Endothelial cell of umbilical vein (primary cell): ENCODE results near the gene GP9. TPM values are rescaled to one million over a fixed set of nuclear protein-coding genes. Genes with fewer than 3 reads are reported as not detected.

ENCODE experiments used
- BruUV-seq: library from RNA; stranded (reverse); fragments of 400-500 nt; replicated peaks from 2 replicates; lab custom pipeline; 2021; lab: Mats Ljungman, UMichigan
- CTCF ChIA-PET: fragments of 300-600, 350-600 bp; sonication (Branson Sonifier 250); formaldehyde crosslinking; loops from one replicate; lab custom pipeline; 2021; ENCODE audit warnings: antibody characterized with exemption, inconsistent platforms; lab: Charles Lee
- POLR2A ChIA-PET: fragments of 300-600, 350-600 bp; sonication (Branson Sonifier 250); formaldehyde crosslinking; loops from one replicate; lab custom pipeline; 2021; ENCODE audit warnings: antibody characterized with exemption, inconsistent platforms; lab: Charles Lee
- DNase-seq: peaks from one replicate; pipeline ENCODE4 v3.0.0-alpha.2; 2011; ENCODE audit warnings: low read depth, low spot score
- FAIRE-seq: peaks from 2 replicates; lab custom pipeline; 2011; peaks lifted over from hg19 to GRCh38; lab: Jason Lieb, UNC
- H2AFZ ChIP-seq: 2 replicates; pipeline ENCODE4 v1.6.0; 2012; ENCODE audit warnings: low read depth, low read length, control low read depth, inconsistent platforms
- H3K27ac ChIP-seq: 2 replicates; pipeline ENCODE4 v1.5.1; 2011; ENCODE audit warnings: low read depth, mild to moderate bottlenecking, control low read depth, low read length, moderate library complexity; ENCODE audit not compliant: insufficient read depth
- H3K27me3 ChIP-seq, 2 experiments: 2 replicates each; pipeline versions ENCODE4 v1.6.0 to v1.6.1; 2011; ENCODE audit warnings: low read length in 2 of 2, mixed read lengths in 1 of 2; ENCODE audit not compliant: control insufficient read depth in 2 of 2, insufficient read depth in 2 of 2
- H3K36me3 ChIP-seq, 2 experiments: 2 replicates in 1 of 2; 3 replicates in 1 of 2; pipeline ENCODE4 v1.5.1; 2011; ENCODE audit warnings: low read length in 2 of 2, mild to moderate bottlenecking in 1 of 2, moderate library complexity in 1 of 2; ENCODE audit not compliant: control insufficient read depth in 2 of 2, insufficient read depth in 2 of 2; ENCODE audit errors: extremely low read depth in 1 of 2
- H3K4me1 ChIP-seq: 3 replicates; pipeline ENCODE4 v1.5.1; 2011; ENCODE audit warnings: mild to moderate bottlenecking, low read length; ENCODE audit not compliant: control insufficient read depth, insufficient read depth; ENCODE audit errors: extremely low read depth
- H3K4me2 ChIP-seq: 2 replicates; pipeline ENCODE4 v1.6.1; 2011; ENCODE audit warnings: low read length, control low read depth, mixed read lengths; ENCODE audit not compliant: insufficient read depth
- H3K4me3 ChIP-seq, 3 experiments: fragments of 200-600 bp in 1 of 3; sonication (generic), shearing (Covaris generic) in 1 of 3; replicated peaks in 1 of 3; 2 replicates each; pipeline ENCODE4 v1.5.1; 2011 to 2016; ENCODE audit warnings: control low read depth in 3 of 3, low read length in 3 of 3, mild to moderate bottlenecking in 2 of 3, inconsistent platforms in 1 of 3, low read depth in 1 of 3, moderate library complexity in 1 of 3; ENCODE audit not compliant: insufficient read depth in 1 of 3
- H3K79me2 ChIP-seq: 2 replicates; pipeline ENCODE4 v1.6.0; 2012; ENCODE audit warnings: low read length, inconsistent platforms; ENCODE audit not compliant: control insufficient read depth, insufficient read depth
- H3K9ac ChIP-seq: replicated peaks from 2 replicates; pipeline ENCODE3; 2011; ENCODE audit warnings: low read length, control low read depth; ENCODE audit not compliant: insufficient read depth; ENCODE audit errors: extremely low read depth
- H3K9me1 ChIP-seq: replicated peaks from 3 replicates; pipeline ENCODE4 v1.6.0; 2011; ENCODE audit warnings: mild to moderate bottlenecking, low read length; ENCODE audit not compliant: control insufficient read depth, insufficient read depth; ENCODE audit errors: extremely low read depth
- H3K9me3 ChIP-seq: replicated peaks from 2 replicates; pipeline ENCODE4 v1.5.1; 2012; ENCODE audit warnings: low read length, inconsistent platforms; ENCODE audit not compliant: control insufficient read depth, insufficient read depth
- H4K20me1 ChIP-seq: replicated peaks from 2 replicates; pipeline ENCODE3; 2011; ENCODE audit warnings: mild to moderate bottlenecking, low read length; ENCODE audit not compliant: control insufficient read depth, insufficient read depth; ENCODE audit errors: extremely low read depth
- EZH2 ChIP-seq: IDR thresholded peaks from 2 replicates; pipeline ENCODE4 v1.6.1; 2012; ENCODE audit warnings: borderline replicate concordance, low read depth, mild to moderate bottlenecking, moderate library complexity, low read length, inconsistent platforms; ENCODE audit not compliant: severe bottlenecking
- FOS ChIP-seq: IDR thresholded peaks from 2 replicates; pipeline ENCODE4 v1.6.1; 2011; ENCODE audit warnings: mild to moderate bottlenecking, low read length, moderate library complexity, borderline replicate concordance; ENCODE audit not compliant: insufficient read depth
- GATA2 ChIP-seq: IDR thresholded peaks from 2 replicates; pipeline ENCODE4 v1.7.0; 2011; ENCODE audit warnings: low read depth, mild to moderate bottlenecking, moderate library complexity, mixed read lengths, low read length; ENCODE audit not compliant: insufficient read length, insufficient read depth
- JUN ChIP-seq: IDR thresholded peaks from 2 replicates; pipeline ENCODE4 v1.6.1; 2011; ENCODE audit warnings: borderline replicate concordance, low read depth; ENCODE audit not compliant: insufficient read length, insufficient read depth
- MYC ChIP-seq: IDR thresholded peaks from one replicate; pipeline ENCODE4 v1.6.1; 2011; ENCODE audit warnings: mild to moderate bottlenecking, low read depth, low read length
- POLR2A ChIP-seq: IDR thresholded peaks from 2 replicates; pipeline ENCODE4 v1.6.1; 2012; ENCODE audit warnings: low read depth, mild to moderate bottlenecking, control low read depth, low read length
- POLR2AphosphoS5 ChIP-seq: IDR thresholded peaks from 2 replicates; pipeline ENCODE4 v1.6.1; 2012; ENCODE audit warnings: low read depth, mild to moderate bottlenecking, control low read depth, low read length, moderate library complexity; ENCODE audit not compliant: insufficient read depth
- dilution Hi-C: fragments of 300-500 bp; cut with MboI; formaldehyde crosslinking; loops from one replicate; pipeline ENCODE4 v1.15.0; 2019; ENCODE audit warnings: low sequenced_read_pairs; ENCODE audit not compliant: extremely low pct_ligation_motif_present
- intact Hi-C: fragments of 100-400 bp; cut with micrococcal nuclease; formaldehyde crosslinking; loops from one replicate; pipeline ENCODE4 v1.10.0; 2022
- polyA plus RNA-seq, 4 experiments: library from polyadenylated mRNA; depleted of rRNA in 3 of 4; stranded (reverse) in 3 of 4; unstranded in 1 of 4; fragments of >200 nt; gene quantifications; 2 replicates each; pipeline versions ENCODE4 v1.2.1 to v1.2.3, GENCODE V29; 2011 to 2012; ENCODE audit warnings: missing spikeins in 1 of 4
- total RNA-seq: library from RNA; stranded (reverse); gene quantifications from 2 replicates; pipeline ENCODE4 v1.2.3, GENCODE V29; 2021
- TF ChIP-seq, protein P1 (sequence below): IDR thresholded peaks from 2 replicates; pipeline ENCODE4 v1.6.1; 2011; ENCODE audit not compliant: insufficient read depth, insufficient read length
- TF ChIP-seq, protein P2 (sequence below), 2 donors: IDR thresholded peaks; 1 replicate in 1 of 2; 2 replicates in 1 of 2; pipeline ENCODE4 v1.5.1; 2011; ENCODE audit warnings: low read length in 2 of 2, mild to moderate bottlenecking in 2 of 2, moderate library complexity in 2 of 2, control low read depth in 1 of 2, inconsistent platforms in 1 of 2, low read depth in 1 of 2; ENCODE audit not compliant: insufficient read depth in 1 of 2; ENCODE audit errors: extremely low read depth in 1 of 2

GP9 gene
- total and polyA plus RNA-seq, 2 donors (not counting 3 experiments of a cell fraction or from before 2014, with no cell fraction given), result not detected

DNA sequence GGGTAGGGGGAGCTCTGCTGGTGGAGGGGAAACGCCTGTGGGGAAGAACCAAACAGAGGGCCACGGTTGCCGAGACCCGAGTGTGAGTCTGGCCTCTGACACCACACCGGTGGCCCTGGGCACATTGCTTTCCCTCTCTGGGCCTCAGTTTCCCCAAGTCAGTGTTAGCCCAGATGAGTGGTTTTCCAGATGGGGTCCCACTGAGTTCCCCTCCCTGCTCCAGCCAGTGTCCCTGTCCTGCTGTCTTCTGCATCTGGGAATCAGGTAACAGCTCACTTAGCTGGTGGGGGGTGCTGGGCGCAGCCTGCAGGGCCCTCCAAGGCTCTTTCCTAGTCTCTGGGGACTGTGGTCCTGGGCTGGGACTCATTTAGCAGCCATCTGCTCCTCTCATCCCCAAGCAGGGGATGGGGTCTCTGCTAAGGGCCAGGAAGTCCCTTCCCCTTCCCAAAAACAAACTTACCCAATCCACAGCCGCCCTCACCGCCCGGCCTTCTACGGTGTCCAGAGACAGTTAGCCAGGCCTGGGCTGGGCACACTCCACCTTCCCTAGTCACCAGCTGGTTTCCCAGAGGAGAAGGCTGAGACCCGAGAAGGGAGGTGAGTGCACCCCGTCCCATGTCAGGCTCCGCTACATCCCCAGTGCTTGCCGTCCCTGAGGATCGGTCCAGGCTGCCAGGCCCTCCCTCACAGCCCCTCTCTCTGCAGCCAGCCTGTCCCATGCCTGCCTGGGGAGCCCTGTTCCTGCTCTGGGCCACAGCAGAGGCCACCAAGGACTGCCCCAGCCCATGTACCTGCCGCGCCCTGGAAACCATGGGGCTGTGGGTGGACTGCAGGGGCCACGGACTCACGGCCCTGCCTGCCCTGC, 676 bp downstream of the GP9 start:
- Histone ChIP-seq H3K36me3 (no peaks in the 10 kb centered on the region), H4K20me1 (no peaks in the 10 kb centered on the region), H3K27me3 (no peaks in the 10 kb centered on the region), H3K4me2 (no peak overlapping the region), H3K79me2 (no peaks in the 10 kb centered on the region), H3K27ac (no peak overlapping the region), H3K9ac (no peak overlapping the region), H3K9me1 (no peaks in the 10 kb centered on the region), H2AFZ (no peak overlapping the region), H3K4me1 (no peaks in the 10 kb centered on the region), H3K9me3 (no peaks in the 10 kb centered on the region), H3K4me3 (no peak overlapping the region)
- TF ChIP-seq MYC (no peak), EZH2 (no peak), POLR2AphosphoS5 (no peak), JUN (no peak), FOS (no peak), POLR2A (no peak), GATA2 (no peak)
- TF ChIP-seq, protein P1, sequence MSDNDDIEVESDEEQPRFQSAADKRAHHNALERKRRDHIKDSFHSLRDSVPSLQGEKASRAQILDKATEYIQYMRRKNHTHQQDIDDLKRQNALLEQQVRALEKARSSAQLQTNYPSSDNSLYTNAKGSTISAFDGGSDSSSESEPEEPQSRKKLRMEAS, result no peak
- TF ChIP-seq, protein P2, sequence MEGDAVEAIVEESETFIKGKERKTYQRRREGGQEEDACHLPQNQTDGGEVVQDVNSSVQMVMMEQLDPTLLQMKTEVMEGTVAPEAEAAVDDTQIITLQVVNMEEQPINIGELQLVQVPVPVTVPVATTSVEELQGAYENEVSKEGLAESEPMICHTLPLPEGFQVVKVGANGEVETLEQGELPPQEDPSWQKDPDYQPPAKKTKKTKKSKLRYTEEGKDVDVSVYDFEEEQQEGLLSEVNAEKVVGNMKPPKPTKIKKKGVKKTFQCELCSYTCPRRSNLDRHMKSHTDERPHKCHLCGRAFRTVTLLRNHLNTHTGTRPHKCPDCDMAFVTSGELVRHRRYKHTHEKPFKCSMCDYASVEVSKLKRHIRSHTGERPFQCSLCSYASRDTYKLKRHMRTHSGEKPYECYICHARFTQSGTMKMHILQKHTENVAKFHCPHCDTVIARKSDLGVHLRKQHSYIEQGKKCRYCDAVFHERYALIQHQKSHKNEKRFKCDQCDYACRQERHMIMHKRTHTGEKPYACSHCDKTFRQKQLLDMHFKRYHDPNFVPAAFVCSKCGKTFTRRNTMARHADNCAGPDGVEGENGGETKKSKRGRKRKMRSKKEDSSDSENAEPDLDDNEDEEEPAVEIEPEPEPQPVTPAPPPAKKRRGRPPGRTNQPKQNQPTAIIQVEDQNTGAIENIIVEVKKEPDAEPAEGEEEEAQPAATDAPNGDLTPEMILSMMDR (IDR thresholded peaks at IDR 0.05; ENCODE audit: extremely low read depth in 1 of 2, insufficient read depth in 1 of 2, low read depth in 1 of 2, low read length in 2 of 2), result no peak
- intact Hi-C loops, result no loop called here
- no peak for DNase-seq
- dilution Hi-C loops, result no loop called here
- ChIA-PET CTCF (no interaction called here), POLR2A (no interaction called here)
- BruUV-seq, result no TSS peak
- FAIRE-seq, result no peak
